ENCODE results near the gene CFAP73. TPM values are rescaled to one million over a fixed set of nuclear protein-coding genes. Genes with fewer than 3 reads are reported as not detected.

Gene CFAP73
- total RNA-seq, 1 experiment from 2014 or later, result 0.94 TPM

- Mint-ChIP-seq H3K9me3 (no peaks in the 10 kb centered on the region), H3K4me3 (no peak overlapping the region), H3K27ac (no peak overlapping the region), H3K27me3 (ENCODE audit: low read depth) (no peaks in the 10 kb centered on the region), H3K36me3 (peaks cover 66% of the 10 kb centered on the region), H3K4me1 (no peaks in the 10 kb centered on the region)
- ChIA-PET CTCF (interaction anchor here (1.2 to 2.2 kb wide), 3 partner anchors 11 to 179 kb away, joined by 4 to 5 read pairs (median 4); partner anchors contain the start of gene RASAL1), POLR2A (no interaction called here)
- ATAC-seq, result no peak
- no peak for TF ChIP-seq ZNF671 (CRISPR knock-in tag; IDR thresholded peaks at IDR 0.05)
- TF ChIP-seq ELF4 (CRISPR knock-in tag; IDR thresholded peaks at IDR 0.05; ENCODE audit: low read depth), result no peak
- TF ChIP-seq IRF2 (CRISPR knock-in tag; IDR thresholded peaks at IDR 0.05; ENCODE audit: borderline replicate concordance, low read depth), result no peak
- no peak for TF ChIP-seq TCF7 (CRISPR knock-in tag; IDR thresholded peaks at IDR 0.05; ENCODE audit: low read depth)
- TF ChIP-seq TEAD4 (CRISPR knock-in tag; IDR thresholded peaks at IDR 0.05), result no peak
- TF ChIP-seq PRRX2 (CRISPR knock-in tag; IDR thresholded peaks at IDR 0.05), result no peak
- no peak for TF ChIP-seq ZNF425 (CRISPR knock-in tag; conservative IDR thresholded peaks at IDR 0.05)
- no peak for TF ChIP-seq E2F4 (CRISPR knock-in tag; IDR thresholded peaks at IDR 0.05; ENCODE audit: borderline replicate concordance, low read depth)
- no peak for TF ChIP-seq ESRRA (CRISPR knock-in tag; IDR thresholded peaks at IDR 0.05; ENCODE audit: borderline replicate concordance)
- no peak for TF ChIP-seq TP53 (CRISPR knock-in tag; IDR thresholded peaks at IDR 0.05)
- no peak for TF ChIP-seq SOX15 (CRISPR knock-in tag; IDR thresholded peaks at IDR 0.05)
- TF ChIP-seq ATF2 (CRISPR knock-in tag; IDR thresholded peaks at IDR 0.05; ENCODE audit: borderline replicate concordance, low read depth), result no peak
- no peak for TF ChIP-seq TEAD1 (CRISPR knock-in tag; IDR thresholded peaks at IDR 0.05)
- TF ChIP-seq ZNF138 (CRISPR knock-in tag; conservative IDR thresholded peaks at IDR 0.05), result no peak
- TF ChIP-seq E2F1 (CRISPR knock-in tag; IDR thresholded peaks at IDR 0.05), result no peak
- TF ChIP-seq NFYB (CRISPR knock-in tag; conservative IDR thresholded peaks at IDR 0.05; ENCODE audit: low read depth), result no peak
- TF ChIP-seq ZBTB21 (CRISPR knock-in tag; IDR thresholded peaks at IDR 0.05; ENCODE audit: borderline replicate concordance), result no peak
- TF ChIP-seq AR (CRISPR knock-in tag; IDR thresholded peaks at IDR 0.05), result no peak
- no peak for DNase-seq (ENCODE audit: low spot score)
Measured at GRCh38 chr12:113172185-113172584, 22.7 kb downstream of the CFAP73 start.
